Testis (tissue), 2 donors: Measurements from ENCODE around the gene LUZP2.

Experiments
- CTCF ChIP-seq, 3 experiments: fragments of 450-650 bp in 2 of 3; fragments of 200-600 bp in 1 of 3; sonication (generic) in 1 of 3; IDR thresholded peaks; one replicate each; pipeline ENCODE4 v1.5.1; 2016 to 2019; ENCODE audit warnings: antibody characterized with exemption in 3 of 3, mild to moderate bottlenecking in 2 of 3, moderate library complexity in 1 of 3
- POLR2A ChIP-seq: fragments of 450-650 bp; IDR thresholded peaks from one replicate; pipeline ENCODE4 v1.6.1; 2017; ENCODE audit warnings: antibody characterized with exemption, mild to moderate bottlenecking, moderate library complexity

GRCh38 chr11:24714601-24715000, 217.7 kb downstream of the LUZP2 start:
- TF ChIP-seq POLR2A = no peak
- TF ChIP-seq CTCF (IDR thresholded peaks at IDR 0.05) = no peak
